ENCODE measurements around the gene GPR137B. TPM values are rescaled to one million over a fixed set of nuclear protein-coding genes. Genes with fewer than 3 reads are reported as not detected.

Gene GPR137B
- total and polyA plus RNA-seq, 11 donors = 14.9 to 49.8 (median 43.7) TPM

DNA sequence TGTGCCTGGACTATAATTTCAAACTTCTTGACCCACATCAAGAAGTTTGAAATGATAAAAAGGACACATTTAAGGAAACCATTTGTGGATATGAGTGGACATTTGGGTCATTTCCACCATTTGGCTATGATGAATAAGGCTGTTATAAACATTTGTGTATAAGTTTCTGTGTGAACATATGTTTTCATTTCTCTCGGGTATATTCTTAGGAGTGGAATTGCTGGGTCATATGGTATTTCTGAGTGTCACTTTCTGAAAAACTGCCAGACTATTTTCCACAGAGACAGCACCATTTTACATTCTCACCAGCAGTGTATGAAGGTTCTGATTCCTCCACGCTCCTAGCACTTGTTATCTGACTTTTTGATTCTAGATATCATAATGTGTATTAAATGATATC, 50.8 kb downstream of the GPR137B start:
- ATAC-seq = no peak
- Histone ChIP-seq H3K36me3 (peaks cover 0 to 46% (median 7%) of the 10 kb centered on the region in 9 donors), H3K9me3 (peaks cover 0 to 27% (median 0%) of the 10 kb centered on the region in 12 donors), H3K4me3 (no peak overlapping the region), H3K27ac (no peak overlapping the region), H3K27me3 (no peaks in the 10 kb centered on the region), H3K4me1 (no peaks in the 10 kb centered on the region)
- DNase-seq = no peak
- TF ChIP-seq, protein P1, sequence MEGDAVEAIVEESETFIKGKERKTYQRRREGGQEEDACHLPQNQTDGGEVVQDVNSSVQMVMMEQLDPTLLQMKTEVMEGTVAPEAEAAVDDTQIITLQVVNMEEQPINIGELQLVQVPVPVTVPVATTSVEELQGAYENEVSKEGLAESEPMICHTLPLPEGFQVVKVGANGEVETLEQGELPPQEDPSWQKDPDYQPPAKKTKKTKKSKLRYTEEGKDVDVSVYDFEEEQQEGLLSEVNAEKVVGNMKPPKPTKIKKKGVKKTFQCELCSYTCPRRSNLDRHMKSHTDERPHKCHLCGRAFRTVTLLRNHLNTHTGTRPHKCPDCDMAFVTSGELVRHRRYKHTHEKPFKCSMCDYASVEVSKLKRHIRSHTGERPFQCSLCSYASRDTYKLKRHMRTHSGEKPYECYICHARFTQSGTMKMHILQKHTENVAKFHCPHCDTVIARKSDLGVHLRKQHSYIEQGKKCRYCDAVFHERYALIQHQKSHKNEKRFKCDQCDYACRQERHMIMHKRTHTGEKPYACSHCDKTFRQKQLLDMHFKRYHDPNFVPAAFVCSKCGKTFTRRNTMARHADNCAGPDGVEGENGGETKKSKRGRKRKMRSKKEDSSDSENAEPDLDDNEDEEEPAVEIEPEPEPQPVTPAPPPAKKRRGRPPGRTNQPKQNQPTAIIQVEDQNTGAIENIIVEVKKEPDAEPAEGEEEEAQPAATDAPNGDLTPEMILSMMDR (IDR thresholded peaks at IDR 0.05) = no peak
- TF ChIP-seq POLR2A (IDR thresholded peaks at IDR 0.05) = no peak
- WGBS, 4 donors = 90 to 94% (median 93%) methylated on average over 2 of the region's 2 CpGs
- intact Hi-C loops (cut with DNase I) = no loop called here

DNA sequence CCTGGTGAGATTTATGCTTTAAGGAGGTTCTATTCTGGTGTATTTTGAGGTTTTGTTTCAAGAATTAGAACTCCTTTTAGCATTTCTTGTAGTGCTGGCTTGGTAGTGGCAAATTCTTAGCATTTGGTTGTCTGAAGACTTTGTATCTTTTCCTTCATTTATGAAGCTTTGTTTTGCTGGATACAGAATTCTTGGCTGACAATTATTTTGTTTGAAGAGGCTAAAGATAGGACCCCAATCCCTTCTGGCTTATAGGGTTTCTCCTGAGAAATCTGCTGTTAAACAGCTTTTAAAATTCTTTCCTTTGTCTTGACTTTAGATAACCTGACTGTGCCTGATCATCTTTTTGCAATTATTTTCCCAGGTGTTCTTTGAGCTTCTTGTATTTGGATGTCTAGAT, 58.6 kb downstream of the GPR137B start:
- ATAC-seq (no peak), DNase-seq (no peak)
- no peaks in the 10 kb centered on the region for H3K27me3 ChIP-seq
- peaks cover 0 to 78% (median 18%) of the 10 kb centered on the region in 12 donors for H3K9me3 ChIP-seq
- TF ChIP-seq, protein P1 (IDR thresholded peaks at IDR 0.05) = no peak
- no peak for TF ChIP-seq POLR2A (IDR thresholded peaks at IDR 0.05)
- peaks cover 0 to 56% (median 3%) of the 10 kb centered on the region in 9 donors for H3K36me3 ChIP-seq
- peaks cover 0 to 20% (median under 1%) of the 10 kb centered on the region in 12 donors for H3K4me1 ChIP-seq
- no peak overlapping the region for H3K27ac ChIP-seq
- H3K4me3 ChIP-seq = no peak overlapping the region
- intact Hi-C loops (cut with DNase I) = no loop called here

DNA sequence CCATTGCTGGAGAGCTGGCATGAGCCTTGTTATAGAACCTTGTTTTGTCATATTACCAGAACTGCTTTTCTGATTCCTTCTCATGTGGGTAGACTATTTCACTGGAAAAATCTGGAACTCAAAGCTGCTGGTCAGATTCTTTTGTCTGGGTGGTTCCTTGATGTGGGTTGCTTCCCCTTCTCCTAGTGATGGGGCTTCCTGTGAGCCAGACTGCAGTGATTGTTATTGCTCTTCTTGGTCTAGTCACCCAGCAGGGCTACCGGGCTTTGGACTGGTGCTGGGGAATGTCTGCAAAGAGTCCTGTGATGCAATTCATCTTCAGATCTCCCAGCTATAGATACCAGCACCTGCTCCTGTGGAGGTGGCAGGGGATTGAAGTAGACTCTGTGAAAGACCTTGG, 59.4 kb downstream of the GPR137B start:
- DNase-seq = no peak
- 89 to 100% (median 94%) methylated on average over 1 of the region's 1 CpG for WGBS, 4 donors
- intact Hi-C loops (cut with DNase I) = no loop called here
- no peak overlapping the region for H3K4me3 ChIP-seq
- H3K4me1 ChIP-seq = peaks cover 0 to 25% (median 4%) of the 10 kb centered on the region in 12 donors
- H3K27ac ChIP-seq = no peak overlapping the region
- ATAC-seq = no peak
- TF ChIP-seq POLR2A (IDR thresholded peaks at IDR 0.05) = no peak
- TF ChIP-seq, protein P1 (IDR thresholded peaks at IDR 0.05) = no peak
- H3K9me3 ChIP-seq = peaks cover 0 to 69% (median 17%) of the 10 kb centered on the region in 12 donors
- H3K36me3 ChIP-seq = peaks cover 0 to 61% (median 3%) of the 10 kb centered on the region in 9 donors
- no peaks in the 10 kb centered on the region for H3K27me3 ChIP-seq

DNA sequence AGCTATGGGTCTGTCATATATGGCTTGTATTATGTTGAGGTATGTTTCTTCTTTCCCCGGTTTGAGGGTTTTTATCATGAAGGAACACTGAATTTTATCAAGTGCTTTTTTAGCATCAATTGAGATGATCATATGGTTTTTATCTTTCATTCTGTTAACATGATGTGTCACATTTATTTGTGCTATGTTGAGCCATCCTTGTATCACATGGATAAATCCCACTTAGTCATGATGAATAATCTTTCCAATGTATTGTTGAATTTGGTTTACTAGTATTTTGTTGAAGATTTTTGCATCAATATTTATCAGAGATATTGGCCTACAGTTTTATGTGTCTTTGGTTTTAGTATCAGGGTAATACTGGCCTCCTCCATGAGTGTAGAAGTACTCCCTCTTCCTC, 61.7 kb downstream of the GPR137B start:
- TF ChIP-seq, protein P1 (IDR thresholded peaks at IDR 0.05) = no peak
- no peak for TF ChIP-seq POLR2A (IDR thresholded peaks at IDR 0.05)
- Histone ChIP-seq H3K27me3 (no peaks in the 10 kb centered on the region), H3K4me1 (peaks cover 0 to 31% (median 5%) of the 10 kb centered on the region in 12 donors), H3K27ac (peak overlapping the region in 1 of 12 donors; percentile 40), H3K36me3 (peaks cover 0 to 66% (median 7%) of the 10 kb centered on the region in 9 donors), H3K9me3 (peaks cover 0 to 47% (median 16%) of the 10 kb centered on the region in 12 donors), H3K4me3 (no peak overlapping the region)
- 83 to 100% (median 93%) methylated on average over 1 of the region's 1 CpG for WGBS, 4 donors
- DNase-seq (no peak), ATAC-seq (no peak)
- intact Hi-C loops (cut with DNase I) = no loop called here

Measured in heart left ventricle (tissue), 16 donors.